ENCODE results near the gene CFAP99.

- TF ChIP-seq POLR2A (IDR thresholded peaks at IDR 0.05) = peak in 1 of 2 donors; percentile 6
- TF ChIP-seq CTCF (IDR thresholded peaks at IDR 0.05 in 4 of 5, conservative IDR thresholded peaks at IDR 0.05 in 1 of 5) = peak; percentile 9 to 64 (median 49)
Measured at GRCh38 chr4:2412885-2413716, 5.7 kb upstream of the CFAP99 start.
